Left ventricle myocardium inferior (tissue), 1 donor: ENCODE results near the gene MBD5. TPM values are rescaled to one million over a fixed set of nuclear protein-coding genes. Genes with fewer than 3 reads are reported as not detected.

Experiments
- DNase-seq: peaks from one replicate; pipeline ENCODE4 v3.0.0-alpha.2; 2020
- H3K27ac ChIP-seq: fragments of 200-600 bp; replicated peaks from 2 replicates; pipeline ENCODE4 v1.8.0; 2021
- H3K27me3 ChIP-seq: fragments of 200-600 bp; 2 replicates; pipeline ENCODE4 v1.8.0; 2021; ENCODE audit warnings: low read depth
- H3K36me3 ChIP-seq: fragments of 200-600 bp; 2 replicates; pipeline ENCODE4 v1.8.0; 2021
- H3K4me1 ChIP-seq: fragments of 200-600 bp; 2 replicates; pipeline ENCODE4 v1.8.0; 2021
- H3K4me3 ChIP-seq: fragments of 200-600 bp; 2 replicates; pipeline ENCODE4 v1.8.0; 2021; ENCODE audit warnings: mild to moderate bottlenecking, moderate library complexity
- H3K9me3 ChIP-seq: fragments of 200-600 bp; replicated peaks from 2 replicates; pipeline ENCODE4 v1.8.0; 2021
- intact Hi-C: fragments of 100-400 bp; cut with micrococcal nuclease; formaldehyde crosslinking; loops from one replicate; pipeline ENCODE4 v1.11.0; 2022
- total RNA-seq: library from RNA; stranded (reverse); fragmentation: NEBNext Ultra II Directional; extraction: Animal tissue kit (Norgen Biotek cat#: 25700); gene quantifications from one replicate; pipeline ENCODE4 v1.2.1, GENCODE V29; 2021
- TF ChIP-seq, protein P1 (sequence below): fragments of 200-600 bp; IDR thresholded peaks from 2 replicates; pipeline ENCODE4 v1.8.0; 2021; ENCODE audit warnings: antibody characterized with exemption, mild to moderate bottlenecking, borderline replicate concordance
- donor health status: DM: no; HTN: yes; CAD: no; lungs with severe emphysema.

MBD5 gene
- total RNA-seq, 1 donor from 2014 or later = 21.9 TPM

- intact Hi-C loops = no loop called here
- peaks cover 2% of the 10 kb centered on the region for H3K36me3 ChIP-seq
- no peak overlapping the region for H3K27ac ChIP-seq
- no peak overlapping the region for H3K4me3 ChIP-seq
- TF ChIP-seq, protein P1, sequence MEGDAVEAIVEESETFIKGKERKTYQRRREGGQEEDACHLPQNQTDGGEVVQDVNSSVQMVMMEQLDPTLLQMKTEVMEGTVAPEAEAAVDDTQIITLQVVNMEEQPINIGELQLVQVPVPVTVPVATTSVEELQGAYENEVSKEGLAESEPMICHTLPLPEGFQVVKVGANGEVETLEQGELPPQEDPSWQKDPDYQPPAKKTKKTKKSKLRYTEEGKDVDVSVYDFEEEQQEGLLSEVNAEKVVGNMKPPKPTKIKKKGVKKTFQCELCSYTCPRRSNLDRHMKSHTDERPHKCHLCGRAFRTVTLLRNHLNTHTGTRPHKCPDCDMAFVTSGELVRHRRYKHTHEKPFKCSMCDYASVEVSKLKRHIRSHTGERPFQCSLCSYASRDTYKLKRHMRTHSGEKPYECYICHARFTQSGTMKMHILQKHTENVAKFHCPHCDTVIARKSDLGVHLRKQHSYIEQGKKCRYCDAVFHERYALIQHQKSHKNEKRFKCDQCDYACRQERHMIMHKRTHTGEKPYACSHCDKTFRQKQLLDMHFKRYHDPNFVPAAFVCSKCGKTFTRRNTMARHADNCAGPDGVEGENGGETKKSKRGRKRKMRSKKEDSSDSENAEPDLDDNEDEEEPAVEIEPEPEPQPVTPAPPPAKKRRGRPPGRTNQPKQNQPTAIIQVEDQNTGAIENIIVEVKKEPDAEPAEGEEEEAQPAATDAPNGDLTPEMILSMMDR = no peak
- no peaks in the 10 kb centered on the region for H3K9me3 ChIP-seq
- DNase-seq = no peak
- no peaks in the 10 kb centered on the region for H3K4me1 ChIP-seq
- H3K27me3 ChIP-seq = no peaks in the 10 kb centered on the region
Measured at GRCh38 chr2:148259674-148260073, 238.8 kb downstream of the MBD5 start.

DNA sequence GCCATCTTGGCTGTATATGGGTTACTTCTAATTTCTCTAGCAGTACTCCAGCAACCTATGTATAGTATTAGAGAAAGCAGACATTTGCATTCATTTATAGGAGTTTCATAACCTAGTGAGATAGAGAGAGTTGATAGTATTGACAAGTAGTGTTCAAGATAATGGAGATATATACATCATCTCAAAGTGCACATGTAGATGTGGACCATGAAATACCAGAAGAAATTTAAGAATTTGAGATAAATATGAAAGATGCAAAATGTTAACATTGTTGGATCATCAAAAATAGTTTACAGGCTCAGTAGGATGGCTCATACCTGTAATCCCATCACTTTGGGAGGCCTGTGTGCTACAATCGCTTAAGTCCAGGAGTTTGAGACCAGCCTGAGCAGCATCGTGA, 243.0 kb downstream of the MBD5 start:
- Histone ChIP-seq H3K36me3 (no peaks in the 10 kb centered on the region), H3K4me3 (no peak overlapping the region), H3K4me1 (no peaks in the 10 kb centered on the region), H3K9me3 (no peaks in the 10 kb centered on the region), H3K27ac (no peak overlapping the region), H3K27me3 (no peaks in the 10 kb centered on the region)
- DNase-seq = no peak
- intact Hi-C loops = no loop called here
- TF ChIP-seq, protein P1 = no peak

DNA sequence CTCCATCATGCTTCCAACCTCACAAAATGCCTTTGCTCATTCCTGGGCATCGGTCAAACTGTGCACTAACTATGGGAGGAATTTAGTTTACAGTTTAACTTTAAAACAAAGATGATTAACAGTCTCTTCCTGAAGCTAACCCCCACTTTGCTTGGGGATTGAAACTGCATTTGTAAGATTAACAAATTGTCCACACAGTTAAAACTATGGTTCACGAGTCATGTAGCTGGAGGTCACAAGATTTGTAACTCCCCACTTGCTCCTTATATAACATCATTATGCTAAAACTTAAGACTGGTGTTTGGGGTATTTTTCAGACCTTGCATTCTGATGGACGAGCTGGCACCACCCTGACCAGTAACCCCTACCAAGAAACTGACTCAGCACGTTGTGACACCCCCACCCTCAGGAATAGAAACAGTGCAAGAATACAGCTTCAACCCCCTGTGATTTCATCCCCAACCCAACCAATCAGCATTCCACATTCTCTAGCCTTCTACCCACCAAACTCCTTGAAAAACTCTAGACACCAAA, 252.3 kb downstream of the MBD5 start:
- no peak overlapping the region for H3K27ac ChIP-seq
- H3K4me3 ChIP-seq = no peak overlapping the region
- DNase-seq = no peak
- H3K4me1 ChIP-seq = no peaks in the 10 kb centered on the region
- no peaks in the 10 kb centered on the region for H3K36me3 ChIP-seq
- TF ChIP-seq, protein P1 = no peak
- no peaks in the 10 kb centered on the region for H3K27me3 ChIP-seq
- intact Hi-C loops = no loop called here
- no peaks in the 10 kb centered on the region for H3K9me3 ChIP-seq

GRCh38 chr2:148279216-148279615, 258.3 kb downstream of the MBD5 start:
- Histone ChIP-seq H3K9me3 (no peaks in the 10 kb centered on the region), H3K27ac (no peak overlapping the region), H3K36me3 (no peaks in the 10 kb centered on the region), H3K27me3 (no peaks in the 10 kb centered on the region), H3K4me1 (peaks cover 13% of the 10 kb centered on the region), H3K4me3 (no peak overlapping the region)
- intact Hi-C loops = no loop called here
- TF ChIP-seq, protein P1 = no peak
- no peak for DNase-seq

GRCh38 chr2:148282201-148282600, 261.3 kb downstream of the MBD5 start:
- Histone ChIP-seq H3K27me3 (no peaks in the 10 kb centered on the region), H3K4me3 (no peak overlapping the region), H3K9me3 (no peaks in the 10 kb centered on the region), H3K27ac (no peak overlapping the region), H3K4me1 (peaks cover 13% of the 10 kb centered on the region), H3K36me3 (peaks cover 2% of the 10 kb centered on the region)
- intact Hi-C loops = no loop called here
- TF ChIP-seq, protein P1 = no peak
- DNase-seq = no peak
